ENCODE measurements around the gene ACOX3. TPM values are rescaled to one million over a fixed set of nuclear protein-coding genes. Genes with fewer than 3 reads are reported as not detected.

ACOX3 gene
- total RNA-seq, 1 experiment from 2014 or later = 21.0 TPM

DNA sequence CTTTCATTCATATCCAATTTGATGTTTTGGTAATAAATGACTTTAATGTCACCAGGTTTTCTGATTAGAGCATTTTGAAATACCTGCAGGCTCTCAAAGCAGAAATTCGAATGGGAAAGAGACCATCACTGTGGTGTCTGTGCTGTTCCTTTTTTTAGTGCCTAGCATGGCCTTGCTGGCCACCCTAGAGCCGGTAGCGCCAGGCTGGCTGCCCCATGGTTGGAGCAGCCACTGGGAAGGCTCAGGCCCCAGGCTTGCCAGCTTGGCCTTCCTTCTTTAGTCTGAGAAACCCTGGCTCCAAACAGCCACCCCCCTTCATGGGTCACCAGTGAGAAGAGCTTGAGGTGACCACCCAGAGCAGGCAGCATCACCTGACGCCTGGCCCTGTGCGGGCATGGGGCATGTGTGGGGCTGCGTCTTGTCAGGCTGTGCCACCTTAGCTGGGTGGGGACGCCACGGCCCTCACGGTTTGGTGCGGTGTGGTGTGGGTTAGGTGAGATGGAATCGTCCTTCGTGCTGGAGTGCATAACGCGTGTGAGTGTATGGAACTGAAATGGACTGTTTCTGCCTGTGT, 30.0 kb upstream of the ACOX3 start:
- no peaks in the 10 kb centered on the region for H4K20me1 ChIP-seq (ENCODE audit: insufficient read depth)
- H3K4me1 ChIP-seq (replicated peaks; ENCODE audit: insufficient read depth) = peaks cover 15% of the 10 kb centered on the region; the same call in 1 of the 2 replicates
- TF ChIP-seq, protein P1, sequence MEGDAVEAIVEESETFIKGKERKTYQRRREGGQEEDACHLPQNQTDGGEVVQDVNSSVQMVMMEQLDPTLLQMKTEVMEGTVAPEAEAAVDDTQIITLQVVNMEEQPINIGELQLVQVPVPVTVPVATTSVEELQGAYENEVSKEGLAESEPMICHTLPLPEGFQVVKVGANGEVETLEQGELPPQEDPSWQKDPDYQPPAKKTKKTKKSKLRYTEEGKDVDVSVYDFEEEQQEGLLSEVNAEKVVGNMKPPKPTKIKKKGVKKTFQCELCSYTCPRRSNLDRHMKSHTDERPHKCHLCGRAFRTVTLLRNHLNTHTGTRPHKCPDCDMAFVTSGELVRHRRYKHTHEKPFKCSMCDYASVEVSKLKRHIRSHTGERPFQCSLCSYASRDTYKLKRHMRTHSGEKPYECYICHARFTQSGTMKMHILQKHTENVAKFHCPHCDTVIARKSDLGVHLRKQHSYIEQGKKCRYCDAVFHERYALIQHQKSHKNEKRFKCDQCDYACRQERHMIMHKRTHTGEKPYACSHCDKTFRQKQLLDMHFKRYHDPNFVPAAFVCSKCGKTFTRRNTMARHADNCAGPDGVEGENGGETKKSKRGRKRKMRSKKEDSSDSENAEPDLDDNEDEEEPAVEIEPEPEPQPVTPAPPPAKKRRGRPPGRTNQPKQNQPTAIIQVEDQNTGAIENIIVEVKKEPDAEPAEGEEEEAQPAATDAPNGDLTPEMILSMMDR (conservative IDR thresholded peaks at IDR 0.05) = no peak
- TF ChIP-seq EZH2 (IDR thresholded peaks at IDR 0.05; ENCODE audit: low read depth) = no peak
- no TSS peak for BruUV-seq (replicated peaks)
- H3K4me3 ChIP-seq = no peak overlapping the region
- DNase-seq = no peak
- H3K36me3 ChIP-seq (ENCODE audit: low read depth) = no peaks in the 10 kb centered on the region
- CTCF ChIA-PET = no interaction called here
- H3K79me2 ChIP-seq (ENCODE audit: low read depth) = no peaks in the 10 kb centered on the region
- no peaks in the 10 kb centered on the region for H3K9me2 ChIP-seq (ENCODE audit: insufficient read depth)
- no peak overlapping the region for H3K27ac ChIP-seq
- intact Hi-C loops (cut with micrococcal nuclease; ENCODE audit: unreplicated experiment) = no loop called here
- peaks cover 17% of the 10 kb centered on the region; the same call in 1 of the 2 replicates for H3F3A ChIP-seq (ENCODE audit: insufficient read depth, low read depth)
- no peak overlapping the region for H2AFZ ChIP-seq
- no peak overlapping the region for H3K4me2 ChIP-seq
- H3K27me3 ChIP-seq (ENCODE audit: insufficient read depth, low read depth) = no peaks in the 10 kb centered on the region
- POLR2A ChIA-PET (ENCODE audit: unreplicated experiment) = no interaction called here
- no peaks in the 10 kb centered on the region for H3K9me3 ChIP-seq (ENCODE audit: insufficient read depth, low read depth)

- Histone ChIP-seq H3K27me3 (ENCODE audit: insufficient read depth, low read depth) (no peaks in the 10 kb centered on the region), H3K79me2 (ENCODE audit: low read depth) (no peaks in the 10 kb centered on the region), H4K20me1 (ENCODE audit: insufficient read depth) (no peaks in the 10 kb centered on the region), H3K9me2 (ENCODE audit: insufficient read depth) (no peaks in the 10 kb centered on the region), H3F3A (ENCODE audit: insufficient read depth, low read depth) (peaks cover 17% of the 10 kb centered on the region; the same call in 1 of the 2 replicates), H3K4me1 (replicated peaks; ENCODE audit: insufficient read depth) (peaks cover 15% of the 10 kb centered on the region; the same call in 1 of the 2 replicates), H3K4me2 (no peak overlapping the region), H3K27ac (no peak overlapping the region), H2AFZ (no peak overlapping the region), H3K9me3 (ENCODE audit: insufficient read depth, low read depth) (no peaks in the 10 kb centered on the region), H3K36me3 (ENCODE audit: low read depth) (no peaks in the 10 kb centered on the region), H3K4me3 (no peak overlapping the region)
- no TSS peak for BruUV-seq (replicated peaks)
- POLR2A ChIA-PET (ENCODE audit: unreplicated experiment) = no interaction called here
- DNase-seq = no peak
- intact Hi-C loops (cut with micrococcal nuclease; ENCODE audit: unreplicated experiment) = no loop called here
- CTCF ChIA-PET = no interaction called here
- no peak for TF ChIP-seq EZH2 (IDR thresholded peaks at IDR 0.05; ENCODE audit: low read depth)
- TF ChIP-seq, protein P1 (conservative IDR thresholded peaks at IDR 0.05) = no peak
Observed at GRCh38 chr4:8469550-8469949, 29.0 kb upstream of the ACOX3 start.

DNA sequence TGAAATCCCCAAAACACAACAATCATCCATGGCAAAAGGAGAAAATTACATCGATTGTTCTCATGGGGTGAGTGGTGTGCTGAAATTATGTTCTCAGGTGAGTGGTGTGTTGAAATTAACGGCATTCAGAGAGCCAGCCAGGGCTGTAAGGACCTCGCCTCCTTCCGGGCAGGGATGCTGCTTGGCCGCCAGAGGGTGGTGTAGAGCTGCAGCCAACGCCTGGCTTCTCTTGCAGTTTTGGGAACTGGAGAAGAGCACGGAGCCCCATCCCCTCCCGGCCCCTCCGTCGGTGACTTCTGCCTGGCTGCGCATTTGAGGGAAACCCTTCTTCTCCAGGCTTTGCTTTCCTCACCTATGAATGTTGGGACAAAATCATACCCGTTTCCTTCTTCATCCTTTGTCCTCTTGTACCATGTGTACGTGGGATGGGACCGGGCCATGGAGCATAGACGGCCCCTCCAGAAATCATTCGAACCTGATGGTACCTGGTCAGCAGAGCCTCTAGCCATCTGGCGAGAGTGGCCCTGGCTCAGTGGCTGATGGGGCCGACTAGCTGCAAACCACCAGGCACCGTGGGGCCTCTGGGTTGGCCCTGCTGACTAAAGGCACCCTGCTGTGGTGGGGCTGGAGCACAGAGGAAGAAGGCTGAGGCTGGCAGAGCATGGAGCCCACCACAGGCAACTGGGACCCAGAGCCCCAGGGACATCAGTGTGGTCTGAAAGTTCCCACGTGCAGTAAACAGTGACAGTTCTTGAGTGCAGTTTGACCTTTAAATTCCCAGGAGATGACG, 28.4 kb upstream of the ACOX3 start:
- no peaks in the 10 kb centered on the region for H3K36me3 ChIP-seq (ENCODE audit: low read depth)
- BruUV-seq (replicated peaks) = no TSS peak
- no peaks in the 10 kb centered on the region for H3K27me3 ChIP-seq (ENCODE audit: insufficient read depth, low read depth)
- ChIA-PET CTCF (no interaction called here), POLR2A (ENCODE audit: unreplicated experiment) (interaction anchor here (0.6 kb wide), 1 partner anchor 175 kb away, joined by 5 read pairs; no protein-coding TSS in a partner anchor)
- H3K9me3 ChIP-seq (ENCODE audit: insufficient read depth, low read depth) = no peaks in the 10 kb centered on the region
- peaks cover 15% of the 10 kb centered on the region; the same call in 1 of the 2 replicates for H3K4me1 ChIP-seq (replicated peaks; ENCODE audit: insufficient read depth)
- no peak overlapping the region for H3K4me2 ChIP-seq
- no peak overlapping the region for H3K4me3 ChIP-seq
- TF ChIP-seq, protein P1 (conservative IDR thresholded peaks at IDR 0.05) = peak; percentile 89
- no peak for TF ChIP-seq EZH2 (IDR thresholded peaks at IDR 0.05; ENCODE audit: low read depth)
- H3K9me2 ChIP-seq (ENCODE audit: insufficient read depth) = no peaks in the 10 kb centered on the region
- peak; percentile 46 to 72 for DNase-seq
- intact Hi-C loops (cut with micrococcal nuclease; ENCODE audit: unreplicated experiment) = loop anchor here (1.0 kb wide), 1 partner anchor 125 kb away; no protein-coding TSS in a partner anchor
- no peaks in the 10 kb centered on the region for H4K20me1 ChIP-seq (ENCODE audit: insufficient read depth)
- peaks cover 17% of the 10 kb centered on the region; the same call in 1 of the 2 replicates for H3F3A ChIP-seq (ENCODE audit: insufficient read depth, low read depth)
- no peaks in the 10 kb centered on the region for H3K79me2 ChIP-seq (ENCODE audit: low read depth)
- no peak overlapping the region for H3K27ac ChIP-seq
- no peak overlapping the region for H2AFZ ChIP-seq
